Midbrain (tissue), 1 donor: ENCODE measurements around the gene CCDC124.
A peak's percentile ranks its signal among the peaks of the same experiment; 100 is the strongest.
"Not testable (repeated sequence)": the region's sequence is repeated elsewhere in the genome, so short reads cannot be mapped to it uniquely, and the experiment has no call there.

Experiments
- DNase-seq: peaks from one replicate; lab custom pipeline; 2025; lab: John Stamatoyannopoulos, UW

Gene CCDC124

DNA sequence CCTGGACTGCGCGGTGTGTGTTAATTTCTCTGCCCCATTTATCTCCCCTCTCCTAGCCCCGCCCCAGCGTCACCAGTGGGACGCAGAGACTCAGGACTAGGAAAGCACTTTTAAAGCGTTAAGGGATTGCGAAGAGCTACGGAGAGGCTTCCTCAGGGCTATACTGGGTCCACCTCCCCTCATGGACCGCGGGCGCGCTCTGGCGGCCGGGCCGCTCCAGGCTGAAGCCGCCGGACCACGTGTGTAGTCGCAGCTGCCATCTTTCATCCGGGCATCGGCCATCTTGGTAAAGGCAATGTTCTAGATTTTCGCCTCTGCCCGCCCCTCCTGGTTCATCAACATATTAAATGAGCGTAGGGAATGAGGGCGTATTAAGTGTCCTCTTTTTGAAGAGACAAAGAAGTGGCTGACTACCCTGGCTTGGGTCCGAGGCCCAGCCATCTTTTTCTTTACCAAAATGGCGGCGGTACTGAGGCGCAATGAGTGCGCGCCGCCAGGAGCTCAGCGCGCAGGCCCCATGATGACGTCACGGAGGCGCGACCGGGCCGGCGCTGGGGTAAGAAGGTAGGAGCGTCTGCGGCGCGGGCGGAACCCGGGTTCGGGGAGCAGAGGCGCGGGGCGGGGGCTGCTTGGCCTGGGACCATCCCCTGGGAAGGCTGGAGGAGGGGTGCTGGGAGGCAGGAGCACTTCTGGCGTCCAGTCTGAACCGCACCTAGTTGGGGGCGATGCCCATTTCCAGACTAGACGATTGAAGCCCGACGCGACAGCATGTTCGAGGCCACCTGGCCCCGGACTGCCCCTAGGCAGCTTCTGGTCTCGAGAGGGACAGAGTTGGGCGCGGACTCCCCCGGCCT lies at the start of gene CCDC124:
Gene CCDC124, plus strand, starts transcription at position 531 of the 854 bp plus-strand sequence. CDS start 3,406 bp downstream, outside the sequence.
- peak; percentile 95 for DNase-seq

- no peak for DNase-seq
Observed at GRCh38 chr19:17883627-17884410, 49.0 kb upstream of the CCDC124 start.

- DNase-seq = no peak
Observed at GRCh38 chr19:17886515-17886914, 46.3 kb upstream of the CCDC124 start.

DNA sequence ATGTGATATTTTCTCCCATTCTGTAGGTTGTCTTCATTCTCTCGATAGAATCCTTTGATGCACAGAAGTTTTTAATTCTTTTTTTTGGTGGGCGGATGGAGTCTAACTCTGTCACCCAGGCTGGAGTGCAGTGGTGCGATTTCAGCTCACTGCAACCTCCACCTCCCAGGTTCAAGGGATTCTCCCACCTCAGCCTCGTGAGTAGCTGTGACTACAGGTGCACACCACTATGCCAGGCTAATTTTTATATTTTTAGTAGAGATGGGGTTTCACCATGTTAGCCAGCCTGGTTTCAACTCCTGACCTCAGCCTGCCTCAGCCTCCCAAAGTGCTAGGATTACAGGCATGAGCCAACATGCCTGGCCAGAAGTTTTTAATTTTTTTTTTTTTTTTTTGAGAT lies 45.6 kb upstream of the CCDC124 start:
- DNase-seq = not testable (repeated sequence)

GRCh38 chr19:17888260-17888659 lies 44.6 kb upstream of the CCDC124 start:
- DNase-seq = no peak

- no peak for DNase-seq
Observed at GRCh38 chr19:17889609-17890214, 43.1 kb upstream of the CCDC124 start.

- no peak for DNase-seq
Observed at GRCh38 chr19:17893766-17894165, 39.0 kb upstream of the CCDC124 start.

DNA sequence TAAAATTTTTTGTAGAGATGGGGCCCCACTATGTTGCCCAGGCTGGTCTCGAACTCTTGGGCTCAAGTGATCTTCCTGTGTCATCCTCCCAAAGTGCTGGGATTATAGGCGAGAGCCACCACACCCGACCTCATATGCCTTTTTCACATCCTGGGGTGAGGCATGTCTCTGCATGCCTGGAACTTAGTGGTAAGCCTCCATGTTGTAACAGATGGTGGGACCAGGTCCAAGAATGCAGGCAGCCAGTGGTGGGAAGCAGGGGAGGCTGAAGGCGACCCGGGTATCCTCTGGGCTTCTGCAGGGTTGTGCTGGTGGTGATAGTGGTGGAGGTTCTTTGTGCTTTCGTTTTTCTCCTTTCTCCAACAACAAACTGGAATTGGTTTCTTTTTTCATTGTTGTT lies 30.1 kb upstream of the CCDC124 start:
- DNase-seq = no peak

GRCh38 chr19:17908244-17908643 lies 24.6 kb upstream of the CCDC124 start:
- DNase-seq = no peak

GRCh38 chr19:17909003-17909732 lies 23.6 kb upstream of the CCDC124 start:
- DNase-seq = no peak

- no peak for DNase-seq
Observed at GRCh38 chr19:17910791-17911360, 21.9 kb upstream of the CCDC124 start.

DNA sequence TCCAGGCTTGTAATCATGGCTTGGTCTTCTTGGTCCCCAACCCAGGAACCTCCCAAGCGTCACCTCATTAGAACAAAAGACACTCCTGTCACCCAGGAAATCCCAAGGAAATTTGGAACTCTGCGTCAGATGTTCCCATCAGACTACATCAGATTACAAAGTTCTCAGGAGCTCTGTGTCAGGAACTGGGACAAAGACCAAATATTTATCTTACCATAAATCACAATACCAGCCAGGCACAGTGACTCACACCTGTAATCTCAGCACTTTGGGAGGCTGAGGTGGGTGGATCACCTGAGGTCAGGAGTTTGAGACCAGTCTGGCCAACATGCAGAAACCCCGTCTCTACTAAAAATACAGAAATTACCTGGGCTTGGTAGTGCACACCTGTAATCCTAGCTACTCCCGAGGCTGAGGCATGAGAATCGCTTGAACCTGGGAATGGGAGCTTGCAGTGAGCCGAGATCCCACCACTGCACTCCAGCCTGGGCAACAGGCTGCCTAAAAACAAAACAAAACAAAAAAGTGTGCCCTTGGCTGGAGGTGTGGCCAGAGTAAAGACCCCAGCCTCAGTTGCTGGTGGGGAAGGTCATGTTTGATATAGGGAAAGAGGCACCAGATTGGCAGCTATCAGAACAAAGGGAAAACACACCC lies 16.7 kb upstream of the CCDC124 start:
- DNase-seq = no peak

GRCh38 chr19:17918151-17918550 lies 14.7 kb upstream of the CCDC124 start:
- DNase-seq = not testable (repeated sequence)

DNA sequence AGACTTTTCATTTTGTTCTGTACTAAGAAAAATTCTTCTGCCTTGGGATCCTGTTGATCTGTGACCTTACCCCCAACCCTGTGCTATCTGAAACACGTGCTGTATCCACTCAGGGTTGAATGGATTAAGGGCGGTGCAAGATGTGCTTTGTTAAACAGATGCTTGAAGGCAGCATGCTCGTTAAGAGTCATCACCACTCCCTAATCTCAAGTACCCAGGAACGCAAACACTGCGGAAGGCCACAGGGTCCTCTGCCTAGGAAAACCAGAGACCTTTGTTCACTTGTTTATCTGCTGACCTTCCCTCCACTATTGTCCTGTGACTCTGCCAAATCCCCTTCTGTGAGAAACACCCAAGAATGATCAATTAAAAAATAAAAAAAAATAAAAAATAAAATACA lies 13.7 kb upstream of the CCDC124 start:
- DNase-seq = not testable (repeated sequence)

- no peak for DNase-seq
Observed at GRCh38 chr19:17920527-17920926, 12.3 kb upstream of the CCDC124 start.

DNA sequence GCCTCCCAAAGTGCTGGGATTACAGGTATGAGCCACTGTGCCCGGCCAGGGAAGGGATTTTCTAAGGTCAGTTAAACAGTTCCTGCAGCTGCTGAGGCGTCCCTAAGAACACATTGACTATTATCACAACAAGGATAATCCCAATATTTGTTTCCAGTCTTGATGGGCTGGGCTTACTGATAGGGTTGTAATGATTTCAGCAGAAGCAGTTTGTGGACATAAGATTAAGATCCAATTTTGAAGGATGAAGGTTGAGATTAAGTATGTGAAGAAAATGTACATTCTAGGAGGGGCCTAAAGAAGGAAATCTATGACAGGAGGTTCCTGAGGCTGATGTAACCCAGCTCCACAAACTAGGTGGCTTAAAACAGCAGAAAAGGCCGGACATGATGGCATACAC lies 10.7 kb upstream of the CCDC124 start:
- no peak for DNase-seq

GRCh38 chr19:17926044-17926443 lies 6.8 kb upstream of the CCDC124 start:
- DNase-seq = no peak

GRCh38 chr19:17929056-17929455 lies 3.8 kb upstream of the CCDC124 start:
- DNase-seq = no peak

DNA sequence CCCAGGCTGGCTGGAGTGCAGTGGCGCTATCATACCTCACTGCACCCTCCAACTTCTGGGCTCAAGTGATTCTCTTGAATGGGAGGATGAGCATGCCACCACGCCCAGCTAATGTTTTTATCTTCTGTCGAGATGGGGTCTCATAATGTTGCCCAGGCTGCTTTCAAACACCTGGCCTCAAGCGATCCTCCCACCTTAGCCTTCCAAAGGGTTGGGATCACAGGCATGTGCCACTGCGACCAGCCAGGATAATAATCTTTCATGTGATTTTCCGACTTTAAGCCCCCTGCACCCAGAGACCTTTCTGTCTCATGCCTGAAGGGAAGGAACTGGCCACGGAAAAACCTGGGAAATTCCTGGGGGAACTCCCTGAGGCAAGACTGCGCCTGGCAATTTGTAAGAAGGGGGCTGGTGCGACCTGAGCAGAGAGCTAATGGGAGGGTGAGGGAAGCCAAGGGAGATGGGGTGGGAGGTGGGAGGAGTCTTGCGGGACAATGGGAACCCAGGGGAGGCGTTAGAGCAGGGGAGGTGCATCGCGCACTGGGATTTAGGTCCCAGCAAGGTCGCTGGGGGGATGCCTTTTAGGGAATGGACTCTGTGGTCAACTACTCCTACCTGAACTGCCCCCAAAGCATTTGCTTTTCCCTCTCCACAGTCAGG lies 1.2 kb upstream of the CCDC124 start:
- no peak for DNase-seq

- no peak for DNase-seq
Observed at GRCh38 chr19:17933414-17934129, 757 bp downstream of the CCDC124 start.
